Testis (tissue), 3 donors: ENCODE data around the gene MIGA1. TPM values are rescaled to one million over a fixed set of nuclear protein-coding genes. Genes with fewer than 3 reads are reported as not detected.

Source experiments
- DNase-seq: peaks from one replicate; pipeline ENCODE4 v3.0.0-alpha.2; 2019
- H3K27ac ChIP-seq, 2 donors: fragments of 200-600 bp; sonication (generic); one replicate each; pipeline ENCODE4 v1.5.1; 2019
- H3K27me3 ChIP-seq: fragments of 200-600 bp; sonication (generic); one replicate; pipeline ENCODE4 v1.5.1; 2019
- H3K36me3 ChIP-seq: fragments of 200-600 bp; sonication (generic); one replicate; pipeline ENCODE4 v1.5.1; 2017; ENCODE audit warnings: low read depth; ENCODE audit errors: missing control alignments
- H3K4me1 ChIP-seq: fragments of 200-600 bp; sonication (generic); one replicate; pipeline ENCODE4 v1.5.1; 2019
- H3K4me3 ChIP-seq, 2 donors: fragments of 200-600 bp; sonication (generic); one replicate each; pipeline ENCODE4 v1.5.1; 2017 to 2019
- H3K9me3 ChIP-seq: fragments of 200-600 bp; sonication (generic); one replicate; pipeline ENCODE4 v1.5.1; 2017
- POLR2A ChIP-seq: fragments of 450-650 bp; IDR thresholded peaks from one replicate; pipeline ENCODE4 v1.6.1; 2017; ENCODE audit warnings: antibody characterized with exemption, mild to moderate bottlenecking, moderate library complexity
- WGBS, 2 donors: methylation state at CpG; one replicate each; pipeline ENCODE4 v1.1.5; 2018; 5-methylcytosine and 5-hydroxymethylcytosine counted together
- intact Hi-C: fragments of 100-400 bp; cut with DNase I; formaldehyde crosslinking; loops from one replicate; pipeline ENCODE4 v1.15.1; 2023; ENCODE audit warnings: low total_unique reads
- polyA plus RNA-seq: library from polyadenylated mRNA; stranded (reverse); fragments of 350-450 nt; fragmentation: Illumina TruSeq; extraction: RNeasy Lipid Tissue Mini Kit (QIAGEN cat#74804); gene quantifications from one replicate; pipeline ENCODE4 v1.2.3, GENCODE V29; 2014; ENCODE audit warnings: low read depth, low replicate concordance; ENCODE audit not compliant: insufficient read depth
- total RNA-seq, 2 donors: library from RNA; depleted of rRNA; stranded (reverse); fragments of >200 nt; gene quantifications; one replicate each; pipeline ENCODE4 v1.2.3, GENCODE V29; 2016
- TF ChIP-seq, protein P1 (sequence below), 3 experiments: fragments of 450-650 bp in 2 of 3; fragments of 200-600 bp in 1 of 3; sonication (generic) in 1 of 3; IDR thresholded peaks; one replicate each; pipeline ENCODE4 v1.5.1; 2016 to 2019; ENCODE audit warnings: antibody characterized with exemption in 3 of 3, mild to moderate bottlenecking in 2 of 3, moderate library complexity in 1 of 3

MIGA1 gene
- total and polyA plus RNA-seq, 3 donors from 2014 or later, result 11.1 to 11.3 (median 11.2) TPM

DNA sequence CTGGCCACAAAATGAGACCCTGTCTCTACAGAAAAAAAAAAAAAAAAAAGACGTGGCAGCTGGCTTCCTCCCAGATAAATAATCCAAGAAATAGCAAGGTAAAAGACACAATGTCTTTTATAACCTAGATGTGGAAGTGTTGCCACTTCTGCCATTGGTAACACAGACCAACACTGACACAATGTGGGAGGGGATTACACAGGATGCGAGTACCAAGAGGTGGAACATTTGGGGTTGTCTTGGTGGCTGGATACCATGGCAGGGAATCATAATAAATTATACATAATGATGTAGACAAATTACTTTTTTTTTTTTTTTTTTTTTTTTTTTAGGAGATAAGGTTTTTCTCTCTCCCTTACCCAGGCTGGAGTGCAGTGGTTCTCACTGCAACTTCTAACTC lies 103.0 kb downstream of the MIGA1 start:
- DNase-seq, result no peak
- Histone ChIP-seq H3K4me3 (no peak overlapping the region), H3K4me1 (peaks cover 1% of the 10 kb centered on the region), H3K36me3 (no peaks in the 10 kb centered on the region), H3K9me3 (no peaks in the 10 kb centered on the region), H3K27ac (no peak overlapping the region), H3K27me3 (no peaks in the 10 kb centered on the region)
- TF ChIP-seq POLR2A, result no peak
- TF ChIP-seq, protein P1, sequence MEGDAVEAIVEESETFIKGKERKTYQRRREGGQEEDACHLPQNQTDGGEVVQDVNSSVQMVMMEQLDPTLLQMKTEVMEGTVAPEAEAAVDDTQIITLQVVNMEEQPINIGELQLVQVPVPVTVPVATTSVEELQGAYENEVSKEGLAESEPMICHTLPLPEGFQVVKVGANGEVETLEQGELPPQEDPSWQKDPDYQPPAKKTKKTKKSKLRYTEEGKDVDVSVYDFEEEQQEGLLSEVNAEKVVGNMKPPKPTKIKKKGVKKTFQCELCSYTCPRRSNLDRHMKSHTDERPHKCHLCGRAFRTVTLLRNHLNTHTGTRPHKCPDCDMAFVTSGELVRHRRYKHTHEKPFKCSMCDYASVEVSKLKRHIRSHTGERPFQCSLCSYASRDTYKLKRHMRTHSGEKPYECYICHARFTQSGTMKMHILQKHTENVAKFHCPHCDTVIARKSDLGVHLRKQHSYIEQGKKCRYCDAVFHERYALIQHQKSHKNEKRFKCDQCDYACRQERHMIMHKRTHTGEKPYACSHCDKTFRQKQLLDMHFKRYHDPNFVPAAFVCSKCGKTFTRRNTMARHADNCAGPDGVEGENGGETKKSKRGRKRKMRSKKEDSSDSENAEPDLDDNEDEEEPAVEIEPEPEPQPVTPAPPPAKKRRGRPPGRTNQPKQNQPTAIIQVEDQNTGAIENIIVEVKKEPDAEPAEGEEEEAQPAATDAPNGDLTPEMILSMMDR (IDR thresholded peaks at IDR 0.05), result no peak
- intact Hi-C loops, result loop anchor here (10.0 kb wide), 1 partner anchor 48 kb away; no protein-coding TSS in a partner anchor
- WGBS, 2 donors, result 62% methylated on average over 2 of the region's 2 CpGs

GRCh38 chr1:77888081-77888780 lies 108.8 kb downstream of the MIGA1 start, which contains the start of gene NEXN:
NEXN (plus strand) TSS chr1:77888624; CDS start chr1:77916107, 27,483 bp downstream.
- 2% methylated on average over 15 to 36 of the region's 36 CpGs for WGBS, 2 donors
- H3K36me3 ChIP-seq, result no peaks in the 10 kb centered on the region
- TF ChIP-seq, protein P1 (IDR thresholded peaks at IDR 0.05), result no peak
- no peak for TF ChIP-seq POLR2A
- no peaks in the 10 kb centered on the region for H3K27me3 ChIP-seq
- peak; percentile 78 for DNase-seq
- no peaks in the 10 kb centered on the region for H3K9me3 ChIP-seq
- intact Hi-C loops, result loop anchor here (10.0 kb wide), 1 partner anchor 53 kb away; no protein-coding TSS in a partner anchor
- H3K27ac ChIP-seq, result peak within 1 kb of the TSS; percentile 57 to 93
- peaks cover 8% of the 10 kb centered on the region for H3K4me1 ChIP-seq
- H3K4me3 ChIP-seq, result peak within 1 kb of the TSS; percentile 69

DNA sequence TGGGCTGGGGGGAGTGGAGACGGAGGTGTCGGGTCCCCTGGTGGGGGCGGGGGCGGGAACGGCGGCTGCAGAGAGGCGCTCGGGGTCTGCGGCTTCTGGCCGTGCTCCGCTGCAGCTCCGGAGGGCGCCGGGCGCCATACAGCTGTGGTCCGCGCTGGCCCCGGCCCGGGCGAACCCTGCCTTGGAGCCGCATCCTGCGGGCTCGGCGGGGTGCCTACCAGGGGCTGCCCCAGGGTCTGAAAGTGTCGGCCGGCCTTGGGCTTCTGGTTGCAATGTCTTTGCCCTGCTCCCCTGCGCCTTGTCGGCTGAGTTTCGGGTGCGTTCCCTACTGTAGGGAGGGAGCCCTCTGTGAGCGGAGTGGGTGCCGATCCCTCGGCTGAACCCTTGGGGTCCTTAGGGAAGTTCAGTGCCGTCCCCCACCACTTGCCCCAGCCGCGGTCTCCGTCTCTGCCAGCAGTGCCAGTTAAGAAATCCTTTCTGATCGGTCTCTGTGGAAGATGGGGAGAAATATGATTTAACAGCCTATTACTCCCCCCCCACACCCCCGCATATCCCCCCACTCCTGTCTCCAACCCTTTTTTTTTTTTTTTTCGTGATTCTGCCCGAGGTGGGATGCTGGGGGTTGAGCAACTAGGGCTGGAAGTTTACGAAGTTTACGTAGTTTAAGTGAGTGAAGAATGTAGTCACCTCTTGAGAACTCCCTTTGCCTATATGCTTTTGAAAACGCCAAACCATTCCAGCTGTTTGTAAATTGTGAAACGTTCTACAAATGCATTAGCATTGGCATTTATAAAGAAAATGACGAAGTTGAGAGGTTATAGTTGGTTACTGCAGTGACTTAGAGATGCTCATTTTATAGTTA lies 109.6 kb downstream of the MIGA1 start:
- intact Hi-C loops, result loop anchor here (10.0 kb wide), 1 partner anchor 54 kb away; no protein-coding TSS in a partner anchor
- H3K4me3 ChIP-seq, result peak overlapping the region; percentile 69
- no peaks in the 10 kb centered on the region for H3K27me3 ChIP-seq
- no peaks in the 10 kb centered on the region for H3K9me3 ChIP-seq
- H3K36me3 ChIP-seq, result no peaks in the 10 kb centered on the region
- peaks cover 8% of the 10 kb centered on the region for H3K4me1 ChIP-seq
- DNase-seq, result peak; percentile 37
- WGBS, 2 donors, result 1 to 2% methylated on average over 30 to 46 of the region's 46 CpGs
- TF ChIP-seq, protein P1 (IDR thresholded peaks at IDR 0.05), result no peak
- TF ChIP-seq POLR2A, result no peak
- peak overlapping the region; percentile 57 to 93 for H3K27ac ChIP-seq

DNA sequence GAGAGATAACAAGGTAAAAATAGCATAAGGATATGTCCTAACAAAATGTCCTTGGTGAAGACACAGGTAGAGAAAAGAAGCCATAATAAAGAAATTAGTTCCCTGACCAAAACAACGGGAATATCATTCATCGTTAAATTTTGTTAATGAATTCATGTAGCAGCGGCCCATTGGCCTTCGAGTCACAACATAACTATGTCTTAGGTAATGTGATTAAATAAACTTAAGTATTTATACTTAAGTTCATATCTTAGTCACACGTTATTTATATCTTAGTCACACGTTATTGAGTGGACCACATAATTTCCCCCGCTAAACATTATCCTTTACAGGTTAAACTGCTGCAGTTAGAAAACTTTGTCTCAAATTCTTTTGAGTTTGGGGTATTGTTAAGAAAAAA lies 110.2 kb downstream of the MIGA1 start:
- Histone ChIP-seq H3K4me1 (peaks cover 8% of the 10 kb centered on the region), H3K4me3 (peak overlapping the region; percentile 69), H3K9me3 (no peaks in the 10 kb centered on the region), H3K36me3 (no peaks in the 10 kb centered on the region), H3K27me3 (no peaks in the 10 kb centered on the region), H3K27ac (no peak overlapping the region)
- intact Hi-C loops, result loop anchor here (10.0 kb wide), 1 partner anchor 55 kb away; no protein-coding TSS in a partner anchor
- no peak for TF ChIP-seq POLR2A
- TF ChIP-seq, protein P1 (IDR thresholded peaks at IDR 0.05), result no peak
- WGBS, 2 donors, result 31 to 48% methylated on average over 7 of the region's 7 CpGs
- no peak for DNase-seq
